Central memory CD4-positive, alpha-beta T cell (primary cell): ENCODE data around the gene CRPPA.
"Not testable (repeated sequence)": the region's sequence is repeated elsewhere in the genome, so short reads cannot be mapped to it uniquely, and the experiment has no call there.

ENCODE experiments used
- DNase-seq: peaks from one replicate; pipeline ENCODE4 v3.0.0; 2022

The CRPPA gene

GRCh38 chr7:16396766-16397500 lies 24.4 kb downstream of the CRPPA start:
- DNase-seq, result no peak

GRCh38 chr7:16395121-16395520 lies 26.2 kb downstream of the CRPPA start:
- DNase-seq, result no peak

GRCh38 chr7:16393862-16394422 lies 27.4 kb downstream of the CRPPA start:
- DNase-seq, result no peak

GRCh38 chr7:16392990-16393523 lies 28.3 kb downstream of the CRPPA start:
- no peak for DNase-seq

GRCh38 chr7:16383786-16384185 lies 37.6 kb downstream of the CRPPA start:
- DNase-seq, result not testable (repeated sequence)

GRCh38 chr7:16383103-16383502 lies 38.2 kb downstream of the CRPPA start:
- DNase-seq, result not testable (repeated sequence)
